ENCODE data around the gene CORO2A. TPM values are rescaled to one million over a fixed set of nuclear protein-coding genes. Genes with fewer than 3 reads are reported as not detected.

The CORO2A gene
- total RNA-seq, 1 experiment from 2014 or later = 32.5 TPM

- TF ChIP-seq, protein P1, sequence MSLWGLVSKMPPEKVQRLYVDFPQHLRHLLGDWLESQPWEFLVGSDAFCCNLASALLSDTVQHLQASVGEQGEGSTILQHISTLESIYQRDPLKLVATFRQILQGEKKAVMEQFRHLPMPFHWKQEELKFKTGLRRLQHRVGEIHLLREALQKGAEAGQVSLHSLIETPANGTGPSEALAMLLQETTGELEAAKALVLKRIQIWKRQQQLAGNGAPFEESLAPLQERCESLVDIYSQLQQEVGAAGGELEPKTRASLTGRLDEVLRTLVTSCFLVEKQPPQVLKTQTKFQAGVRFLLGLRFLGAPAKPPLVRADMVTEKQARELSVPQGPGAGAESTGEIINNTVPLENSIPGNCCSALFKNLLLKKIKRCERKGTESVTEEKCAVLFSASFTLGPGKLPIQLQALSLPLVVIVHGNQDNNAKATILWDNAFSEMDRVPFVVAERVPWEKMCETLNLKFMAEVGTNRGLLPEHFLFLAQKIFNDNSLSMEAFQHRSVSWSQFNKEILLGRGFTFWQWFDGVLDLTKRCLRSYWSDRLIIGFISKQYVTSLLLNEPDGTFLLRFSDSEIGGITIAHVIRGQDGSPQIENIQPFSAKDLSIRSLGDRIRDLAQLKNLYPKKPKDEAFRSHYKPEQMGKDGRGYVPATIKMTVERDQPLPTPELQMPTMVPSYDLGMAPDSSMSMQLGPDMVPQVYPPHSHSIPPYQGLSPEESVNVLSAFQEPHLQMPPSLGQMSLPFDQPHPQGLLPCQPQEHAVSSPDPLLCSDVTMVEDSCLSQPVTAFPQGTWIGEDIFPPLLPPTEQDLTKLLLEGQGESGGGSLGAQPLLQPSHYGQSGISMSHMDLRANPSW (CRISPR knock-in tag; conservative IDR thresholded peaks at IDR 0.05; ENCODE audit: low read depth) = no peak
- TF ChIP-seq KAT7 (CRISPR knock-in tag; IDR thresholded peaks at IDR 0.05; ENCODE audit: borderline replicate concordance) (no peak), RORB (CRISPR knock-in tag; IDR thresholded peaks at IDR 0.05) (no peak), ZNF416 (CRISPR knock-in tag; IDR thresholded peaks at IDR 0.05) (no peak)
- TF ChIP-seq, protein P2, sequence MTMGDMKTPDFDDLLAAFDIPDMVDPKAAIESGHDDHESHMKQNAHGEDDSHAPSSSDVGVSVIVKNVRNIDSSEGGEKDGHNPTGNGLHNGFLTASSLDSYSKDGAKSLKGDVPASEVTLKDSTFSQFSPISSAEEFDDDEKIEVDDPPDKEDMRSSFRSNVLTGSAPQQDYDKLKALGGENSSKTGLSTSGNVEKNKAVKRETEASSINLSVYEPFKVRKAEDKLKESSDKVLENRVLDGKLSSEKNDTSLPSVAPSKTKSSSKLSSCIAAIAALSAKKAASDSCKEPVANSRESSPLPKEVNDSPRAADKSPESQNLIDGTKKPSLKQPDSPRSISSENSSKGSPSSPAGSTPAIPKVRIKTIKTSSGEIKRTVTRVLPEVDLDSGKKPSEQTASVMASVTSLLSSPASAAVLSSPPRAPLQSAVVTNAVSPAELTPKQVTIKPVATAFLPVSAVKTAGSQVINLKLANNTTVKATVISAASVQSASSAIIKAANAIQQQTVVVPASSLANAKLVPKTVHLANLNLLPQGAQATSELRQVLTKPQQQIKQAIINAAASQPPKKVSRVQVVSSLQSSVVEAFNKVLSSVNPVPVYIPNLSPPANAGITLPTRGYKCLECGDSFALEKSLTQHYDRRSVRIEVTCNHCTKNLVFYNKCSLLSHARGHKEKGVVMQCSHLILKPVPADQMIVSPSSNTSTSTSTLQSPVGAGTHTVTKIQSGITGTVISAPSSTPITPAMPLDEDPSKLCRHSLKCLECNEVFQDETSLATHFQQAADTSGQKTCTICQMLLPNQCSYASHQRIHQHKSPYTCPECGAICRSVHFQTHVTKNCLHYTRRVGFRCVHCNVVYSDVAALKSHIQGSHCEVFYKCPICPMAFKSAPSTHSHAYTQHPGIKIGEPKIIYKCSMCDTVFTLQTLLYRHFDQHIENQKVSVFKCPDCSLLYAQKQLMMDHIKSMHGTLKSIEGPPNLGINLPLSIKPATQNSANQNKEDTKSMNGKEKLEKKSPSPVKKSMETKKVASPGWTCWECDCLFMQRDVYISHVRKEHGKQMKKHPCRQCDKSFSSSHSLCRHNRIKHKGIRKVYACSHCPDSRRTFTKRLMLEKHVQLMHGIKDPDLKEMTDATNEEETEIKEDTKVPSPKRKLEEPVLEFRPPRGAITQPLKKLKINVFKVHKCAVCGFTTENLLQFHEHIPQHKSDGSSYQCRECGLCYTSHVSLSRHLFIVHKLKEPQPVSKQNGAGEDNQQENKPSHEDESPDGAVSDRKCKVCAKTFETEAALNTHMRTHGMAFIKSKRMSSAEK (CRISPR knock-in tag; IDR thresholded peaks at IDR 0.05; ENCODE audit: borderline replicate concordance) = no peak
These were observed 106.5 kb downstream of the CORO2A start (continued) for GRCh38 chr9:98085944-98086343.

DNA sequence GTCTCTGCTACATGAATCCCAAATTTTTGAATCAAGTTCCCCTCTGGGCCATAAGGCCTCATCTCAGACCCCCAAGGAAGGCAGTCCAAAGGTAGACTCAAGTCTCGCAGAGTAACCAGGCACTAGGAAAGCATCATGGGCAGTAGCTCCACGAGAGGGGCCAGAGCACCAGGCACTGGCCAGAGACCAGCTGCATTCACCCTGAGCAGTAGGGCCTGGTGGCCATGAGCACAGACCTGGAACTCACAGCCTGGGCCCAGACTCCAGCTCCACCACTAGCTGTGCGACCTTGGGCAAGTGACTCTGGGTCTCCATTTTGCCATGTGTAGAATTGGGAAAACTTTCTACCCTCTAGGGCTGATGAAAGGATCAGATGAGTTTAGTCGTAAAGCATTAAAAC is 107.4 kb downstream of the CORO2A start:
- H3K27me3 Mint-ChIP-seq (ENCODE audit: low read depth) = peaks cover 23% of the 10 kb centered on the region
- CTCF ChIA-PET = interaction anchor here (1.0 to 1.4 kb wide), 3 partner anchors 11 to 183 kb away, joined by 3 to 5 read pairs (median 3); no protein-coding TSS in a partner anchor
- ATAC-seq (no peak), DNase-seq (ENCODE audit: low spot score) (no peak)
- TF ChIP-seq, protein P3, sequence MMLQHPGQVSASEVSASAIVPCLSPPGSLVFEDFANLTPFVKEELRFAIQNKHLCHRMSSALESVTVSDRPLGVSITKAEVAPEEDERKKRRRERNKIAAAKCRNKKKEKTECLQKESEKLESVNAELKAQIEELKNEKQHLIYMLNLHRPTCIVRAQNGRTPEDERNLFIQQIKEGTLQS (CRISPR knock-in tag; conservative IDR thresholded peaks at IDR 0.05) = no peak
- TF ChIP-seq ZNF416 (CRISPR knock-in tag; IDR thresholded peaks at IDR 0.05) (no peak), NR1H2 (CRISPR knock-in tag; IDR thresholded peaks at IDR 0.05) (no peak), CREM (CRISPR knock-in tag; IDR thresholded peaks at IDR 0.05) (no peak), USF1 (CRISPR knock-in tag; IDR thresholded peaks at IDR 0.05) (no peak), MLX (CRISPR knock-in tag; IDR thresholded peaks at IDR 0.05) (no peak)
- H3K4me1 Mint-ChIP-seq = peaks cover 30% of the 10 kb centered on the region
- no peak overlapping the region for H3K4me3 Mint-ChIP-seq
- no peak overlapping the region for H3K27ac Mint-ChIP-seq
- H3K36me3 Mint-ChIP-seq = peaks cover 42% of the 10 kb centered on the region
- H3K9me3 Mint-ChIP-seq = peaks cover 7% of the 10 kb centered on the region; the same call in 1 of the 2 replicates
- POLR2A ChIA-PET = no interaction called here

DNA sequence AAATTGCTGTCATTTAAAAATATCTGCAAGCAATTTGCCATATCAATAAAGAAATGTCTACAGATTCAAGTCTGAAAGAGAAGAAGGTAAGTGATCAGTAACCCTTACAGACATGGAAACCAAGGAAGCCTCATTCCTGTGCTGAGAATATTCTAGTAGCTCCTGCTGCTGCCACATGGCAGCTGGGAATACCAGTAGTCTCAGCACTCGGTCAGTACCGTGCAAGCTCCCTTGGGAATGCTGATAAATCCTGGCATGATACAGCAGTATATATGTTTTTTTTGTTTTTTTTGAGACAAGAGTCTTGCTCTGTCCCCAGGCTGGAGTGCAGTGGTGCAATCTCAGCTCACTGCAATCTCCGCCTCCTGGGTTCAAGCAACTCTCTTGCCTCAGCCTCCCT is 108.0 kb downstream of the CORO2A start:
- Mint-ChIP-seq H3K27ac (no peak overlapping the region), H3K4me3 (no peak overlapping the region), H3K9me3 (peaks cover 7% of the 10 kb centered on the region; the same call in 1 of the 2 replicates), H3K27me3 (ENCODE audit: low read depth) (peaks cover 21% of the 10 kb centered on the region), H3K4me1 (peaks cover 24% of the 10 kb centered on the region), H3K36me3 (peaks cover 43% of the 10 kb centered on the region)
- no peak for TF ChIP-seq SP1 (CRISPR knock-in tag; conservative IDR thresholded peaks at IDR 0.05)
- no peak for TF ChIP-seq OVOL2 (CRISPR knock-in tag; IDR thresholded peaks at IDR 0.05; ENCODE audit: borderline replicate concordance)
- no peak for TF ChIP-seq USF1 (CRISPR knock-in tag; IDR thresholded peaks at IDR 0.05)
- no peak for TF ChIP-seq ZNF416 (CRISPR knock-in tag; IDR thresholded peaks at IDR 0.05)
- TF ChIP-seq, protein P4, sequence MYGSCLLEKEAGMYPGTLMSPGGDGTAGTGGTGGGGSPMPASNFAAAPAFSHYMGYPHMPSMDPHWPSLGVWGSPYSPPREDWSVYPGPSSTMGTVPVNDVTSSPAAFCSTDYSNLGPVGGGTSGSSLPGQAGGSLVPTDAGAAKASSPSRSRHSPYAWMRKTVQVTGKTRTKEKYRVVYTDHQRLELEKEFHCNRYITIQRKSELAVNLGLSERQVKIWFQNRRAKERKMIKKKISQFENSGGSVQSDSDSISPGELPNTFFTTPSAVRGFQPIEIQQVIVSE (CRISPR knock-in tag; IDR thresholded peaks at IDR 0.05; ENCODE audit: borderline replicate concordance) = no peak
- no peak for TF ChIP-seq AR (CRISPR knock-in tag; IDR thresholded peaks at IDR 0.05)
- TF ChIP-seq GTF2I (CRISPR knock-in tag; conservative IDR thresholded peaks at IDR 0.05) = no peak
- TF ChIP-seq, protein P3 (CRISPR knock-in tag; conservative IDR thresholded peaks at IDR 0.05) = no peak
- TF ChIP-seq, protein P5, sequence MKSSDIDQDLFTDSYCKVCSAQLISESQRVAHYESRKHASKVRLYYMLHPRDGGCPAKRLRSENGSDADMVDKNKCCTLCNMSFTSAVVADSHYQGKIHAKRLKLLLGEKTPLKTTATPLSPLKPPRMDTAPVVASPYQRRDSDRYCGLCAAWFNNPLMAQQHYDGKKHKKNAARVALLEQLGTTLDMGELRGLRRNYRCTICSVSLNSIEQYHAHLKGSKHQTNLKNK (CRISPR knock-in tag; IDR thresholded peaks at IDR 0.05) = no peak
- TF ChIP-seq MAX (CRISPR knock-in tag; IDR thresholded peaks at IDR 0.05) = no peak
- no peak for TF ChIP-seq CREM (CRISPR knock-in tag; IDR thresholded peaks at IDR 0.05)
- ATAC-seq (no peak), DNase-seq (ENCODE audit: low spot score) (no peak)
- CTCF ChIA-PET = interaction anchor here (1.0 kb wide), 2 partner anchors 10 to 101 kb away, joined by 3 read pairs; partner anchors contain the start of gene ANP32B
- POLR2A ChIA-PET = no interaction called here
